Calu3 (cell line): ENCODE measurements around the gene EPB41L5. TPM values are rescaled to one million over a fixed set of nuclear protein-coding genes. Genes with fewer than 3 reads are reported as not detected.
A peak's percentile ranks its signal among the peaks of the same experiment; 100 is the strongest.

ENCODE experiments used
- Bru-seq: library from RNA; stranded (reverse); fragments of 400-500 nt; gene quantifications from one replicate; lab custom pipeline; 2021; lab: Mats Ljungman, UMichigan
- BruChase-seq, 2 experiments: library from RNA; stranded (reverse); fragments of 400-500 nt; gene quantifications; one replicate each; lab custom pipeline; 2021; lab: Mats Ljungman, UMichigan
- BruUV-seq: library from RNA; stranded (reverse); fragments of 400-500 nt; replicated peaks from 2 replicates; lab custom pipeline; 2021; lab: Mats Ljungman, UMichigan
- CTCF ChIA-PET: fragments of 300-600 bp; sonication (Branson Sonifier 250); formaldehyde crosslinking; loops from one replicate; lab custom pipeline; 2022; ENCODE audit warnings: antibody characterized with exemption; lab: Charles Lee
- DNase-seq: peaks from one replicate; pipeline ENCODE4 v3.0.0; 2022
- H3K27ac Mint-ChIP-seq: one replicate; pipeline ENCODE4 v1.8.0; 2022; ENCODE audit warnings: mixed read lengths; ENCODE audit not compliant: unreplicated experiment
- H3K27me3 Mint-ChIP-seq: one replicate; pipeline ENCODE4 v1.8.0; 2022; ENCODE audit warnings: mixed read lengths; ENCODE audit not compliant: unreplicated experiment
- H3K36me3 Mint-ChIP-seq: one replicate; pipeline ENCODE4 v1.8.0; 2022; ENCODE audit warnings: mild to moderate bottlenecking, moderate library complexity, mixed read lengths; ENCODE audit not compliant: insufficient read depth, unreplicated experiment
- H3K4me1 Mint-ChIP-seq: one replicate; pipeline ENCODE4 v1.8.0; 2022; ENCODE audit warnings: mild to moderate bottlenecking, low read depth, mixed read lengths; ENCODE audit not compliant: unreplicated experiment
- H3K4me3 Mint-ChIP-seq: one replicate; pipeline ENCODE4 v1.8.0; 2022; ENCODE audit warnings: mild to moderate bottlenecking, low read depth, moderate library complexity, mixed read lengths; ENCODE audit not compliant: unreplicated experiment
- H3K9me3 Mint-ChIP-seq: one replicate; pipeline ENCODE4 v1.8.0; 2022; ENCODE audit warnings: low read depth, mixed read lengths; ENCODE audit not compliant: unreplicated experiment
- CTCF ChIP-seq: fragments of 200-600 bp; IDR thresholded peaks from one replicate; pipeline ENCODE4 v1.8.0; 2022; ENCODE audit warnings: antibody characterized with exemption; ENCODE audit not compliant: unreplicated experiment
- intact Hi-C: fragments of 100-400 bp; cut with micrococcal nuclease; formaldehyde crosslinking; loops from one replicate; pipeline ENCODE4 v1.10.0; 2022; ENCODE audit not compliant: unreplicated experiment
- long read RNA-seq: library from polyadenylated mRNA; stranded (forward); transcript quantifications from one replicate; pipeline ENCODE4 v2.0.0, GENCODE V29; 2022
- total RNA-seq: library from RNA; stranded (reverse); gene quantifications from 2 replicates; pipeline ENCODE4 v1.2.3, GENCODE V29; 2022

Gene EPB41L5
- total RNA-seq: 24.0 and 27.7 TPM in 2 replicates
- Bru-seq, nascent RNA: percentile 74 among the genes with signal in this experiment
- percentile 71 among the genes with signal in this experiment for BruChase-seq, experiment 1, labeled RNA remaining after a 6-hour chase
- percentile 78 among the genes with signal in this experiment for BruChase-seq, experiment 2, labeled RNA remaining after a 2-hour chase
- long read RNA-seq, transcript EPB41L5-202 (17 exons, 1,777 nt): major isoform, 23 of 33 reads
- long read RNA-seq, partial matches to known transcripts: 1 of 33 reads
- long read RNA-seq, other reads (novel, unspliced or antisense): 9 of 33 reads

GRCh38 chr2:120012771-120013596, at the start of gene EPB41L5:
TSS of gene EPB41L5 (plus strand) at chr2:120013077. CDS start at chr2:120019085, 6,008 bp downstream.
- peaks cover 48% of the 10 kb centered on the region for H3K4me1 Mint-ChIP-seq
- DNase-seq: peak; percentile 93
- peak within 1 kb of the TSS; percentile 84 for H3K4me3 Mint-ChIP-seq
- TF ChIP-seq CTCF: no peak
- peak within 1 kb of the TSS; percentile 91 for H3K27ac Mint-ChIP-seq
- no peaks in the 10 kb centered on the region for H3K27me3 Mint-ChIP-seq
- CTCF ChIA-PET: interaction anchor here (0.7 to 1.5 kb wide), 5 partner anchors 16 to 162 kb away, joined by 3 to 5 read pairs (median 3); no protein-coding TSS in a partner anchor
- H3K9me3 Mint-ChIP-seq: no peaks in the 10 kb centered on the region
- intact Hi-C loops: loop anchor here (1.0 to 10.0 kb wide), 4 partner anchors 54 to 258 kb away; partner anchors contain the start of gene PTPN4
- BruUV-seq: no TSS peak
- H3K36me3 Mint-ChIP-seq: peaks cover 30% of the 10 kb centered on the region

- no peaks in the 10 kb centered on the region for H3K9me3 Mint-ChIP-seq
- TF ChIP-seq CTCF: no peak
- no peak overlapping the region for H3K4me3 Mint-ChIP-seq
- no peaks in the 10 kb centered on the region for H3K4me1 Mint-ChIP-seq
- no peaks in the 10 kb centered on the region for H3K36me3 Mint-ChIP-seq
- no peaks in the 10 kb centered on the region for H3K27me3 Mint-ChIP-seq
- CTCF ChIA-PET: interaction anchor here (0.6 kb wide), 1 partner anchor 146 kb away, joined by 3 read pairs; no protein-coding TSS in a partner anchor
- intact Hi-C loops: no loop called here
- no TSS peak for BruUV-seq
- DNase-seq: no peak
- no peak overlapping the region for H3K27ac Mint-ChIP-seq
Measured at GRCh38 chr2:119981896-119982295, 31.0 kb upstream of the EPB41L5 start.

DNA sequence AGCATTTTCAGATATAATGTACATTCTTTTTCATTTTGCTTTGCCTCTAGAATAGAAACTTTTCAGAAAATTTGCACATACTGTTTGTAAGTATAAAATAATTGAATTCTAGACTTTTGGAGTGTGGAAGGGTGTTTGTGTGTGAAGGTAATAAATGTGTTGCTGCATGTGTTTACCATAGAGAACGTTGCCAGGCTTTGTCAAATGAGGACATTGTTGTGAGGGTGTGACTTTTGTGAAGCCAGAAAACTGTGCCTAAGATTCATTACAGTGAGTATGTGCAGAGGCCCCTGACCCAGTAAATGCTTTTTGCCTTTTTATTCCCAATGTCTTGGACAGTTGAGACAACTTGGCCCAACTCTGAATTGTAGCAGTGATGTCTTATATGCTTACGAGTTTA, 30.4 kb upstream of the EPB41L5 start:
- no peaks in the 10 kb centered on the region for H3K36me3 Mint-ChIP-seq
- no TSS peak for BruUV-seq
- H3K27ac Mint-ChIP-seq: no peak overlapping the region
- no peak for TF ChIP-seq CTCF
- no peaks in the 10 kb centered on the region for H3K27me3 Mint-ChIP-seq
- no peaks in the 10 kb centered on the region for H3K4me1 Mint-ChIP-seq
- CTCF ChIA-PET: no interaction called here
- DNase-seq: no peak
- no peak overlapping the region for H3K4me3 Mint-ChIP-seq
- no peaks in the 10 kb centered on the region for H3K9me3 Mint-ChIP-seq
- intact Hi-C loops: no loop called here

GRCh38 chr2:119983108-119983507, 29.8 kb upstream of the EPB41L5 start:
- no peak for TF ChIP-seq CTCF
- BruUV-seq: no TSS peak
- Mint-ChIP-seq H3K4me1 (no peaks in the 10 kb centered on the region), H3K9me3 (no peaks in the 10 kb centered on the region), H3K27me3 (no peaks in the 10 kb centered on the region), H3K36me3 (no peaks in the 10 kb centered on the region), H3K4me3 (no peak overlapping the region), H3K27ac (no peak overlapping the region)
- intact Hi-C loops: no loop called here
- CTCF ChIA-PET: no interaction called here
- no peak for DNase-seq
